ENCODE measurements around the gene MYPOP.
"Not testable (repeated sequence)": the region's sequence is repeated elsewhere in the genome, so short reads cannot be mapped to it uniquely, and the experiment has no call there.

MYPOP gene

GRCh38 chr19:45883881-45884681 lies 18.3 kb downstream of the MYPOP start:
- no peak for DNase-seq (ENCODE audit: low spot score)

- no peak for DNase-seq (ENCODE audit: low spot score)
Measured at GRCh38 chr19:45883586-45883880, 18.9 kb downstream of the MYPOP start.

GRCh38 chr19:45882652-45883585 lies 19.5 kb downstream of the MYPOP start:
- peak; percentile 89 for DNase-seq (ENCODE audit: low spot score)

- no peak for DNase-seq (ENCODE audit: low spot score)
Measured at GRCh38 chr19:45881909-45882528, 20.4 kb downstream of the MYPOP start.

GRCh38 chr19:45881082-45881908 lies 21.1 kb downstream of the MYPOP start:
- no peak for DNase-seq (ENCODE audit: low spot score)

- DNase-seq (ENCODE audit: low spot score), result no peak
Measured at GRCh38 chr19:45879971-45880370, 22.4 kb downstream of the MYPOP start.

GRCh38 chr19:45879055-45879454 lies 23.4 kb downstream of the MYPOP start:
- peak; percentile 72 for DNase-seq (ENCODE audit: low spot score)

- DNase-seq (ENCODE audit: low spot score), result no peak
Measured at GRCh38 chr19:45878043-45878794, 24.2 kb downstream of the MYPOP start.

- no peak for DNase-seq (ENCODE audit: low spot score)
Measured at GRCh38 chr19:45876411-45877197, 25.8 kb downstream of the MYPOP start.

- no peak for DNase-seq (ENCODE audit: low spot score)
Measured at GRCh38 chr19:45876161-45876410, 26.3 kb downstream of the MYPOP start.

- DNase-seq (ENCODE audit: low spot score), result no peak
Measured at GRCh38 chr19:45874620-45874966, 27.8 kb downstream of the MYPOP start.

GRCh38 chr19:45873219-45873772 lies 29.1 kb downstream of the MYPOP start:
- no peak for DNase-seq (ENCODE audit: low spot score)

GRCh38 chr19:45872095-45872919 lies 30.1 kb downstream of the MYPOP start:
- no peak for DNase-seq (ENCODE audit: low spot score)

GRCh38 chr19:45870798-45871197 lies 31.6 kb downstream of the MYPOP start:
- no peak for DNase-seq (ENCODE audit: low spot score)

GRCh38 chr19:45867241-45867640 lies 35.2 kb downstream of the MYPOP start:
- DNase-seq (ENCODE audit: low spot score), result not testable (repeated sequence)

- DNase-seq (ENCODE audit: low spot score), result no peak
Measured at GRCh38 chr19:45866400-45867176, 35.8 kb downstream of the MYPOP start.

- DNase-seq (ENCODE audit: low spot score), result no peak
Measured at GRCh38 chr19:45865269-45865948, 37.0 kb downstream of the MYPOP start.

GRCh38 chr19:45864629-45865082 lies 37.8 kb downstream of the MYPOP start:
- DNase-seq (ENCODE audit: low spot score), result no peak
